C1 segment of cervical spinal cord (tissue), 14 donors: ENCODE data around the gene EIF5AL1.
A peak's percentile ranks its signal among the peaks of the same experiment; 100 is the strongest.
"Not testable (repeated sequence)": the region's sequence is repeated elsewhere in the genome, so short reads cannot be mapped to it uniquely, and the experiment has no call there.

Experiments used
- DNase-seq, 14 donors: peaks; one replicate each; lab custom pipeline; 2025; lab: John Stamatoyannopoulos, UW

Gene EIF5AL1

DNA sequence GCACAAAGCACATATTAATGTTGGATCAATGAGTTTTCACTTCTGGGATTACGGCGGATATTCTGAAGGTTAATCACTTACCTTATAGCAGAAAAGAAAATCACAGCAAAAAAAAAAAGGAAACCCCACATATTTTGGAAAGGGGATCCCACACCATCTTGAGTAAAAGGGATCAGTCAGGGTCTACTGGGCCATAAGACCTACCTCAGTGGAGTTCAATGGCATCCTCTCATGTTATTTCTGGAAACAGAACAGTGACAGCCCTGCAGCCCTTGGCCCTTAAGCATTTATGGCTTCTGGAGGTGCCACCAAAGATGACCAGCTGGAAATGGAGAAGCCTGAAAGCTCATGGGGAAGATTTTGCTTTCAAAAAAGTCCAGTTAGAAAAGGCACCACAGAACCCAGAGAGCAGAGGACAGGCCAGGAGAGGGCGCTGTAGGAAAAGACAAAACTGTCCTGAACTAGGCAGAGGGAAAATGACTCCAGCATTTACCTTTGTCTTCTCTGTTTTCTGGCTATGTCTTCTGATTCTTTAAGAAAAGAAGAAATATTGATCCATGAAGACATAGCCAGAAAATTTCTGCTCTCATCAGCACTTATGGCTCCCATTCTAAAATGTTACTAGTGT, 2.9 kb upstream of the EIF5AL1 start:
- DNase-seq: not testable (repeated sequence)

DNA sequence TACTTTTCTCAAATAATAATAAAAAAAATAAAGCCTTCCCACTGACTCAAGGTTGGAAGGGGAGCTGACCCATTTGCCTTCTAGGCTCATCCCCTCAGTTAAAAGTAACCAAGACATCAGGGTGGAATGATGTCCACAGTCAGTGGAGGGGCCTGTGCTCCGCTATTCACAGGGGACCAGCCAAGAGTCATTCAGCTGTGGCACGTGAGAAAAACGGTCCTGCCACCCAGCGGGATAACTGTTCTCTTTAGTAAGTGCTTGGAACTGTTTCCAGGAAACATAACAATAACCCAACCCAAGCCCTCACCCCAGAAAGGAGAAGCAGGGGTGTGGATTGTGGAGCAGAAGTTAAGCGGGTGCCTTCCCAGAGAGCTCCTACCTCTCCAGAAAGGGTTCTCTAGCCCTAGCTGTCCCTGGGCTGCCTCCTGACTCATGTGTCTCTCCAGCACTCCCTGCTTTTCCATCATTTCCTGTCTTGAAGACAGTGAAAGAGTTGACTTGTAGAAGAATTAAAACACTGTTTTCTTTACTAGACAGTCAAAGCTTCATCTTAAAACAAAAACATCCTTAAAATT, 2.3 kb upstream of the EIF5AL1 start:
- not testable (repeated sequence) for DNase-seq

DNA sequence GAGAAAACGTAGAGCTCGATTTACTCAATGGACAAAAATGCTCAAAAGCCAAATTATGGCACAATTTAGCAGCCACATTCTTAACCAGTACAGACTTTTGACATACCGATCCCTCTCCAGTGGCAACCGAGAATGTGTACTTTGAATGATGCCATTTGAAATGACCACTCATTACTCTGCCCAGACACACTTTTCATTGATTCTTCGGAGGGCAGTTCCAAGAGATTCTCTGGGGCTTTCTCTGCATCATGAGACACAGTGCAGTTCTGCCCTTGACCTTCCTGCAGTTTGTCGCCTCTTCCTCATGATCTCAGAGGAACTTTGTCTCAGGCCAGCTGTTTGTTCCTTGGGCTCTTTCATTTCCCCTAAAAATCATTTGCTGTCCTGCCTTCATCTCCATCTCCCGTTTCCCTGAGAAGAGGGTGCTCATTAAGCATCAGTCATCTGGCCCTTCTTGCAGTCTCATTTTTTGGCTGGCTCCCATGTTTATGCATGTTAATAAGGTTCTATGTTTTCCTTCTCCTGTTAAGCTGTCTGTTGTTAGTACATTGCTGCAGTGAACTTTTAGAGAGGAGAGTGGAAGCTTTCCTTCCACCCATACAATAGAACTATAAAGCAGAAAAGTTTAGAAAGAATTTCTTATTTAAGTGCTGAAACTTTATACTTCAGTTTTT, 4.3 kb downstream of the EIF5AL1 start:
- DNase-seq: not testable (repeated sequence)

DNA sequence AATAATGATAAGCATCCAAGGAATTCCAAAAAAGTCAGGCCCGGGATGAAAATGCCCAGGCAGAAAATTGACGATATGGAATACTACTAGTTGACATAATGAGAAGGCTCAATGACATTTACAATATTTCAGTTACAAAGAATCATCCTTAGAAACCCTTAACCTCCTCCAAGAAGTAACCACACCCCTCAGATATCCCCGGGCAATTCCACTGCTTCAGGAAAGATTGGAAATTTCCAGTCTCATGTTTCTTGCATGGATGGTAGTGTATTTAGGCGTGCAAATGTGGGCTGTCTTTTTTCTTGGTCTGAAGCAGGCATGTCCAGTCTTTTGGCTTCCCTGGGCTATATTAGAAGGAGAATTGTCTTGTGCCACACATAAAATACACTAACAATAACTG, 5.2 kb downstream of the EIF5AL1 start:
- DNase-seq: not testable (repeated sequence)

DNA sequence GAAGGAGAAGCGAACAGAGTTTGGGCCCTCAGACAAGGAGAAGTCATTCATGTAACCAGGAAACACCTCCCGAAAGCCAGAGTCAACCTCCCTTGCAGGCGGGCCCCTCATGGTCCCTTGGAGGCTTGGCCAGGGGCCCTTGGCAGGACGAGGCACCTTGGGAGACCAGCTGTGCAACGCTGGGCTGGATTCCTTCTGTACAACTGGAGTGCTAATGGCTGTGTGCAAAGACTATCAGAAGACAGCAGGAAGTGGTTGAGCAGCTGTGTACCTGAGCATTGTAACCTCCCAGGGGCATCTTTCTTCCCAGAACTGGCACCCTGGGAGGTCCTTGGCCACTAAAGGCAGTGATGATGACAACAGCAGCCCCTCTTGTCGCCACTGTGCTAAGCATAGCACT, 9.4 kb downstream of the EIF5AL1 start:
- not testable (repeated sequence) for DNase-seq

DNA sequence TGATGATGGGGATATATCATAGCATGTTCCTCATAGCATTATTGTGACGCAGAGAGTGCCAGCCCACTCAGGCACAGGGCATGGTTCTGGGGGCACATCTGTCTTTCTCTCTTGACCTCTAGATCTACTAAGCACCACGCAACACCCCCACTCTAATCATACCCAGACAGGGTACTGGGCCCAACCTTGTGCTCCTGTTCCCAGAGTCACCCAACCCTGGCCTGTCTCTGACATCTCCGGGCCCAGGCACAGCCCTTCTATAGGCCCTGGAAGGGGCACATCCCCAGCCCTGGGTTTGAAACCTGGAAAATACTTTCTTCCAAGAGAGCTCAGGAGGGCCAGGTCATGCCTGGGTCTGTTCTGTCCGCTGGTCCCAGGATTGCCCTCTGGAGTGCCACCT, 10.1 kb downstream of the EIF5AL1 start:
- not testable (repeated sequence) for DNase-seq

DNA sequence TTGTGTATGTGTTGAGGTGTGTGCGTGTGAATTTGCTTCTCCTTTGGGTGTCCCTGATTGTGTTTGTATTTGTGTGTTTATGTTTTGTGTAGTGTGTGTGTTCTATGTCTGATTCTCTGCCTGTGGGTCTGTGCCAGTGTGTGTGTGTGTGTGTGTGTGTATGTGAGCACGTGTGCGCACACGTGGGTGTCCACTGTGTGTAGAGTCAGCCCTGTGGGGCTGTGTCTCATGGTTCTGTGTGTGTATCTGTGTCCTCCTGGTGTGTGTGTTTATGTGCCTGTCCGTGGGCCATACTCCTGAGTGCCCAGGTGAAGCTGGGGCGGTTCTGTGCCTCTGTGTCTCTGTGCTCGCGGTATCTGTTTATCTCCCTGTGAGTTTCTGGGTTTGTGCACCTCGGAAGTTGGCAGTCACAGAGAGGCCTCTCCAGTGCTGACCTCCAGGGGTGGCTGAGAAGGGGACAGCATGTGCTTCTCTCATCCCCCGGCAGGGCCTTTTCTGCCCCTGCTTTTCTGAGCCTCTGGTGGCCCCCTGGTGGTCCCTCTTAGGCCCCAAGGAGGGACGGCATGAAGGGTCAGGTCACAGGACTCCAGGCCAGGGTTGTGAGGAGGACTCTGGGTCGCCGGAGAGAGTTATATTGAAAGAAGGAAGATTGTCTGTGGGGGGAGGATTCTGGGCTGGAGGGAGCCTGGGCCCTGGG, 11.0 kb downstream of the EIF5AL1 start:
- not testable (repeated sequence) for DNase-seq

DNA sequence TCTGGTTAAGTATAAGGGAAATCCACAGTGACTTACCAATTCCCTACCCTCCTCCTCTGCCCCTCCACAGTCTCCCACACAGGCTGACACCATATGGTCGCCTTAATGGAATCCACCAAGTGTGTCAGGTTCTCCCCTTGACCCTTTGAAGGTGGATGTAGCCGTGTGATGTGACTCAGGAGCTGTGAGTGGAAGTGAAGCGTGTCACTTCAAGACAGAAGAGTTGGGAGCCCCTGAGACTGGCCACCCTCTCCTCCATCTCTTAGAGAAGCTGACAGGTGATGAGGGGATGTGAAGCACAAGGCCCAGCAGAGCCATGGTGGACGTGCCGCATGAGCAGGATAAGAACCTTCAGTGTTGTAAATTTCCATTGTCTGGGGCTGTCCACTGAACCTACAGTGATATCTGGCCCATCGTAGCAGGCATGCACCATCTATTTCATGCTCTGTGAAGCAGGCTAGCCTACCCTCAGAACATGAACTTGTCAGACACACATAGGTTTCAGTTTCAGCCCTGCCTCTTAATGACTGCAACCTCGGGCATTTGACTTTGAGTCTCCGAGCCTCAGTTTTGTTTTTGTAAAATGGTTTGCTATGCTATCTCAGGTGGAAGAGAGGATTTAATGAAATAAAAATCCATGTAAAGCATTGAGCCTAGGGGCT, 12.8 kb downstream of the EIF5AL1 start:
- not testable (repeated sequence) for DNase-seq

DNA sequence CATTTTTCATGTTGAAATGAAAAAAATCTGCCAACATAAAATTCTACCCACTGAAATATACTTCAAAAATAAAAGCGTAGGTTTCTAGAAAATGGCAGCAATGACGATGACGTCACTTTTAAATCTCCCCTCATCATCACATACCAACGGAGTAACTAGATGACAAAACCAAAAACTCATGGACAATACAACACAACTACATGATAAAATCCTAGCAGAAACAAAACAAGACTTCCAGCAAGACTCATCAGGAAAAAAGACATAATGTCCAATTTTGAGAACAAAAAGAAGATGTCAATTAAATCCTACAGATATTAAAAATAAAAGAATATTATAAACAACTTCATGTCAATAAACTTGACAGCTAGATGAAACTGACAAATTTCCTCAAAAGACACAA, 15.9 kb downstream of the EIF5AL1 start:
- not testable (repeated sequence) for DNase-seq

DNA sequence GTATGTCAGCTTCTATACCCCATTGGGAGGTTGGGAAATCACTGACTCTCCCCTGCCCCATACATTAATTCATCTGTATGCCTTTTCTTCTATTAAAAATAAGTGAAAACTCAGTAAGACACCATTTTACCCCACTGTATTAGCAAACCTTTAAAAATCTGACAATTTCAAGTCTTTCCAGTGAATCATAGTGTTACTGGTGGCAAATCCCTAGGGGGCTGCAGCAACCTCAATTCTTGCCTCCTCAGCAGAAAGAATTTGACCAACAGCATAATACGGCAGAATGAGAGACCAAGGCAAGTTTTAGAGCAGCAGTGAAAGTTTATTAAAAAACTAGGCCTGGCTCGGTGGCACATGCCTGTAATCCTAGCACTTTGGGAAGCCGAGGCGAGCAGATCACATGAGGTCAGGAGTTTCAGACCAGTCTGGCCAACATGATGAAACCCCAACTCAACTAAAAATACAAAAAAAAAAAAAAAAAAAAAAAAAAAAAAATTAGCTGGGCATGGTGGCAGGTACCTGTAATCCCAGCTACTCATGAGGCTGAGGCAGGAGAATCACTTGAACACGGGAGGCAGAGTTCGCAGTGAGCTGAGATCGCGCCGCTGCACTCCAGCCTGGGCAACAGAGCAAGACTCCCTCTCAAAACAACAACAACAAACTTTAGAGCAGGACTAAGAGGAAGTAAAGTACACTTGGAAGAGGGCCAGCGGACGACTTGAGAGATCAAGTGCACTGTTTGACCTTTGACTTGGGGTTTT, 21.0 kb downstream of the EIF5AL1 start:
- DNase-seq: not testable (repeated sequence)

DNA sequence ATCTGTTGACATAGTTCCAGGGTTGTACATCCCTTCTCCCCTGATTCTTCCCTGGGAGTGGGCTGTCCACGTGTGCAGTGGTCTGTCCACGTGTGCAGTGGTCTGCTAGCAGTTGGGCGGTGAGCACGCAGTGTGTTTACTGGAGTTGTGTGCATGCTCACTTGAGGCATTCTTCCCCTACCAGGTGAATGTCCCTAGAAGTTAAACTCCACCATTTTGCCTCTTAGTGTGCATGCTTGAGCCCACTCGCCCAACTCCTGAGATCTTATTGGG, 21.5 kb downstream of the EIF5AL1 start:
- not testable (repeated sequence) for DNase-seq

DNA sequence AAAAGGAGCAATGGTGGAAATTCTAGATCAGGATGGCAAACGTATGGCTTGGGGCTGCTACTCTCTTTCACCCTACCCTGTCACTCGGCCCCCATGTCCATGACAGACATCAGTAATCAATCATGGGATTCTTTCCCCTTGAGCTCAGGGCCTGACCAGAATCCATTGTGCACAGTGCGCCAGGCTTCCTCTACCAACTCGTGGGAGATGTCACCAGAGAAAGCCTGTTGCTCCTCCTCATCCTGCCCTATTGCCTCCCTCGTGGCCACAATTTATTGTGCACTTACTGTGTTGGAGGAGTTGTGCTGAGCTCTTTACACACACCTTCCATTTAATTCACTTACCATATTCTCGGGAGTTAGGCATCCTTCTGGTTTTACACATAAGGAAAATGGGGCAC, 26.0 kb downstream of the EIF5AL1 start:
- DNase-seq: not testable (repeated sequence)

DNA sequence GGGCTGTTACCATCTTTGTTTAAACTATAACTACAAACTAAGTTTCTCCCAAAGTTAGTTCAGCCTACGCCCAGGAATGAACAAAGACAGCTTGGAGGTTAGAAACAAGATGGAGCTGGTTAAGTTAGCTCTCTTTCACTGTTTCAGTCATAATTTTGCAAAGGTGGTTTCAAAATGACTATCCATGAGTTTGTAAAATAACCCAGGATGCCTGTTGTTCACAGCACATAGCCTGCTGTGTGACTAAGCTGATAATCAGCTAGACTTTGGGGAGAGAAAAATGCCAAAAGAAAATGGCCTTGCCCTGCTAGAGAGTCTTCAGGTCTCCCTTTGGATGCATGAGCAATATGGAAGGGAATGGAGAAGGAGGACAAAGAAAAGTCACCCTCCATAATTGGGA, 28.6 kb downstream of the EIF5AL1 start:
- not testable (repeated sequence) for DNase-seq

DNA sequence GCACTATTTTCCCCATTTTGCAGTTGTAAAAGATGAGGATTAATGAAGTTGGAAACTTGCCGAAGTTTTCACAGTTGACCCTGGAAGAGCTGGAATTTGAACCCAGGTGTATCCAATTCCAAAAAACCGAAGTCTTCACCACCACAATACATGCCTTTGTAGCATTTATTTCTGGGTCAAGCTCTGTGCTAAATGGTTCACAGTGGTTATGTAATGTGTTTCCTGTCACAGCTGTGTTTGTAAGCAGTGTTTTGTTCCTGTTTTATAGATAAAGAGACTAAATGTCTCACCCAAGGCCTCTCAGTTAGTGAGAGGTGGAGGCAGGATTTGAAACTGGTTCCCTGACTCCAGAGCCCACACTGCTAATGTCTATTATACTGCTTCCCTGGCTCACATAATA, 30.3 kb downstream of the EIF5AL1 start:
- no peak for DNase-seq

DNA sequence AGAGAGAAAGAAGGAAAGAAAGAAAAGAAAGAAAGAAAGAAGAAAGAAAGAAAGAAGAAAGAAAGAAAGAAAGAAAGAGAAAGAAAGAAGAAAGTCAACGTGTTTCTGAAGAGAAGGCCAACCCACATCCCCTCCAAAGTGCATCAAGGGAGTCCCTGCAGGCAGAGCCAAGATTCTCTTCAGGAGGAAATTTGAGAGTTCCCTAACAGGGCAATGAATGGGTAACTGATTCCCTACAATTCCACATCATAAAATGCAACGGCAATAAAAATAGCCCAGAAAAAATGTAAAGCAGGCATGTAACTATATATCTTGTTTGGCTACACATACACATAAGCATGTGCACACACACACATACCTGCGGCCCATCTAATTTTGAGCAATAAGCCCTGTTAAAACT, 32.1 kb downstream of the EIF5AL1 start:
- DNase-seq: not testable (repeated sequence)

DNA sequence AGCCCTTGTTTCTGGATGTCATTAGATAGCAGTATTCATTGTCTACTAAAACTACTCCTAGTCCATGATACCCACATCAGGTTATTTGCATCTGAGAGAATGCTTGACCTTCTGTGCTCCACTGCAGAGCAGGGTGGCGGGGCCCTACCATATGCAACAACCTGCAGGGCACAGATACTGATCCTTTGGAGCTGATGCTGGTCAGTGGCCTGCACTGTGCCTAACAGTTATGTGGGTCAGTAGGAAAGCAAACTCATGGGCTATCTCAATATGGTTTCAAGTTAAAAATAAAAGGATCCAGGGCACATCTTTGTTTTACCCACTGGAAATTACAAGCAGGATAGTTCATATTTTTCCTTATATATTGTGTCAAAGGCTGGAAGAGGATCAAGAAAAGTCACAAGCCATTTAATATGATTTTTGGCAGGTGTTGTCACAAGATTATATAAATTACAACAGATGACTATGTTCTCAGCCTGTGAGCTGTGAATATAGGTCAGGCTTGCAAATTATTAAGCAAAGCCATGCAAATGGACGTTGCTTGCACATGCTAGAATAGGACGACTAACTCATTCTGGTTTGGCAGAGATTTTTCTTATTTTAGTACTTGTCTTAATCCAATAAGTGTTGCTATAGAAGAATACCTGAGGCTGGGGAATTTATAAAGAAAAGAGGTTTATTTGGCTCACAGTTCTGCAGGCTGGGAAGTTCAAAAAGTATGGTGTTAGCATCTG, 32.8 kb downstream of the EIF5AL1 start:
- DNase-seq: peak in 1 of 14 donors; percentile 77

DNA sequence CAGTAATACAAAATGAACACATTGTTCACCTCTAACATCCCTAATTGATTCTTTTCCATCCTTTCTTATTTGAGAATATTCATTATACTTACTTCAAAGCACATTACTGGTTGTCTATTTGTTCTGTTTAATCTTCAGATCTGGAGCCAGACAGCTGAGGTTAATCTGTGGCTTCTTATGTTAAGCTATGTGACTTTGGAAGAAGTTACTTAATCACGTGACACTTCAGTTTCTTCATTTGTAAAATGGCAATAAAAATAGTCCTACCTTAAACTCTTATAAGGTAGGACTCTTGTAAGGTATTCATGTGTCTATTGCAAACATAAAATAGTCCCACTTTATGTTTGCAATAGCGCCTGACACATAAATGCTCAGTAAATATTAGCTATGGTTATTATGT, 34.8 kb downstream of the EIF5AL1 start:
- not testable (repeated sequence) for DNase-seq

DNA sequence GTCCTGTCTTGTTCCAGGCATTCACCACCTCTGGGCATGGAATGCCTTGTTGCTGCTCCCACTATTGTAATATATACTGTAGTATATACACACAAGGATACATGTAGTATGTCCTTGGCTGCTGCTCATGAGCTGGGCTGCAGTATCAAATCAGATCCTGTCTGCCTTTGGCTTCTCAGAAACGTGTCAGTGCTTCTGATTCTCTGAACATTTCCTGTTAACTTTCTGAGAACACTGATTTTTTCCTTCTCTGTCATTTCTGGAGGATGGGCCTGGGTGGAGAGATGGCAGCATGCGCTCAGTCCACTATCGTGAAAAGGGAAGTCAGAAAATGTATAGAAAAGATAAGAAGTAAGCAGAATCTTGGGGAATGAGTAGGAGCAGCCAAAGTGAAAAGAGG, 35.6 kb downstream of the EIF5AL1 start:
- no peak for DNase-seq

DNA sequence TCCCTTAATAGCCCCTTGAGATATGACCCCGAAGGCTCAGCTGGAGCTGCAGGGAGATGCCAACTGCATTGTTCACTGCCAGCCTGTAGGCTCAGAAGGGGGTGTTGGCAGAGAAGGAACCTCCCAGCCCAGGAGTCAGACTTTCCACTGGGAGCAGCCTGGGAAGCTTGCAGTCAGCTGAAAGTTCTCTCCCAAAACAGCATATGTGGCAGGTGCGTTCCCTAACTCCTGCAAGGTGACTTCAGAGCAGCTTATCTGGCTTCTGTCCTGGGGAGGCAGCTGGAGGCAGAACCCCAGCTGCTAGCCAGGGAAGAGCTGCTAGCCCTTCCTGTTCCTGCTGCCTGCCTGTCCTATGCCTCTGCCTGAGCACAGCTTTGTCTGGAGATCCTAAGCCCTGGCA, 39.8 kb downstream of the EIF5AL1 start:
- DNase-seq: no peak
